NCI-H1694 treated with DMSO at 0.1 percent for 48 hours (cell line): ENCODE data around the gene STK32B.

Source experiments
- DNase-seq: peaks from one replicate; lab custom pipeline; 2025; lab: John Stamatoyannopoulos, UW

STK32B gene

GRCh38 chr4:5365071-5366008 lies 314.1 kb downstream of the STK32B start:
- DNase-seq = no peak

GRCh38 chr4:5366009-5366386 lies 314.7 kb downstream of the STK32B start:
- DNase-seq = no peak

GRCh38 chr4:5366421-5366820 lies 315.1 kb downstream of the STK32B start:
- no peak for DNase-seq

GRCh38 chr4:5368426-5368825 lies 317.1 kb downstream of the STK32B start:
- no peak for DNase-seq

- DNase-seq = no peak
These were observed 319.0 kb downstream of the STK32B start for GRCh38 chr4:5370286-5370685.

GRCh38 chr4:5371415-5372190 lies 320.3 kb downstream of the STK32B start:
- DNase-seq = no peak

GRCh38 chr4:5372198-5372597 lies 320.9 kb downstream of the STK32B start:
- DNase-seq = no peak

GRCh38 chr4:5373327-5373726 lies 322.0 kb downstream of the STK32B start:
- DNase-seq = no peak

GRCh38 chr4:5374592-5374991 lies 323.3 kb downstream of the STK32B start:
- DNase-seq = no peak

GRCh38 chr4:5374994-5375393 lies 323.7 kb downstream of the STK32B start:
- no peak for DNase-seq

- no peak for DNase-seq
These were observed 324.7 kb downstream of the STK32B start for GRCh38 chr4:5376015-5376414.

- no peak for DNase-seq
These were observed 326.7 kb downstream of the STK32B start for GRCh38 chr4:5378002-5378401.

- DNase-seq = no peak
These were observed 328.6 kb downstream of the STK32B start for GRCh38 chr4:5379895-5380294.

GRCh38 chr4:5381961-5382441 lies 330.7 kb downstream of the STK32B start:
- no peak for DNase-seq

- no peak for DNase-seq
These were observed 332.1 kb downstream of the STK32B start for GRCh38 chr4:5383191-5383980.

- DNase-seq = no peak
These were observed 334.5 kb downstream of the STK32B start for GRCh38 chr4:5385741-5386311.

GRCh38 chr4:5386921-5387320 lies 335.6 kb downstream of the STK32B start:
- DNase-seq = no peak

GRCh38 chr4:5387457-5387856 lies 336.2 kb downstream of the STK32B start:
- no peak for DNase-seq

- no peak for DNase-seq
These were observed 338.6 kb downstream of the STK32B start for GRCh38 chr4:5389756-5390310.

GRCh38 chr4:5391492-5391891 lies 340.2 kb downstream of the STK32B start:
- DNase-seq = no peak

GRCh38 chr4:5393911-5394513 lies 342.7 kb downstream of the STK32B start:
- DNase-seq = no peak
